GM13977 (cell line): ENCODE measurements around the gene CAMK2A.

Experiments used
- DNase-seq: peaks from one replicate; pipeline ENCODE4 v3.0.0; 2012; ENCODE audit warnings: low spot score
- in situ Hi-C: fragments of 300-500 bp; cut with MboI; formaldehyde crosslinking; loops from one replicate; pipeline ENCODE4 v1.12.0; 2022; ENCODE audit warnings: low sequenced_read_pairs, low pct_unique_long_range_greater_than_20kb, mixed read lengths, inconsistent platforms; ENCODE audit not compliant: unreplicated experiment
- TF ChIP-seq, protein P1 (sequence below): IDR thresholded peaks from 2 replicates; pipeline ENCODE4 v1.5.1; 2012; ENCODE audit warnings: mild to moderate bottlenecking, control low read depth; ENCODE audit not compliant: insufficient read depth; ENCODE audit errors: extremely low read depth, missing control alignments

Gene CAMK2A

DNA sequence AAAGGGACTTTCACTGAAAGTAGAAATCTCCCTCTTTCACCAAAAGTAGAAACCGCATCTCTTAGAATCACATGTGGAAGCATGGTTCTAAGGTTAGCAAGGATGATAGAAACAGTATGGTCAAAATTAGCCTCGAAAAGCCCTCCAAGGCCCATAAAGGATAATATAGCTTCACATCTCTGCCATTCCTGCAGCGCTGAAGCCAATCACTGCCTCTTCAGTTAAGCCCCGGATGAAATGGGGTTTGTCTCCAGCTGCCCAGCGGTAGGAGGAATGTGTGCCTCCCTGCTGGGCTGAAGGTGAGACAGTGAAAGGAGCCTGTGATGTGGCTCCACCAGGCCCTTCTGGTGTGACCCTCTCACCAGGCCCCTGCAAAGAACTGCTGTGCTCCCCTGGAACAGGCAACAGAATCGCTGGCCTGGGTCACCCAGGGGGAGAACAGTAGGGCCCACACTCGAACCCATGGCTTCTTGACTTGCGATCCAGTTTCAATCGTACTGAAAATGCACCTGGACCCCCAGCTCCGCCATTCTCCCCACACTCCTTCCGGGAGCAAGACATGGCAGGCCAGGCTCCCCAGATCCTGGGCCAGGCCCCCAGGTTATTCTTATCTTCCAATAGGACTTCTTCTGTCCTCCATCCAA, 47.2 kb downstream of the CAMK2A start:
- DNase-seq: no peak
- in situ Hi-C loops: no loop called here
- TF ChIP-seq, protein P1, sequence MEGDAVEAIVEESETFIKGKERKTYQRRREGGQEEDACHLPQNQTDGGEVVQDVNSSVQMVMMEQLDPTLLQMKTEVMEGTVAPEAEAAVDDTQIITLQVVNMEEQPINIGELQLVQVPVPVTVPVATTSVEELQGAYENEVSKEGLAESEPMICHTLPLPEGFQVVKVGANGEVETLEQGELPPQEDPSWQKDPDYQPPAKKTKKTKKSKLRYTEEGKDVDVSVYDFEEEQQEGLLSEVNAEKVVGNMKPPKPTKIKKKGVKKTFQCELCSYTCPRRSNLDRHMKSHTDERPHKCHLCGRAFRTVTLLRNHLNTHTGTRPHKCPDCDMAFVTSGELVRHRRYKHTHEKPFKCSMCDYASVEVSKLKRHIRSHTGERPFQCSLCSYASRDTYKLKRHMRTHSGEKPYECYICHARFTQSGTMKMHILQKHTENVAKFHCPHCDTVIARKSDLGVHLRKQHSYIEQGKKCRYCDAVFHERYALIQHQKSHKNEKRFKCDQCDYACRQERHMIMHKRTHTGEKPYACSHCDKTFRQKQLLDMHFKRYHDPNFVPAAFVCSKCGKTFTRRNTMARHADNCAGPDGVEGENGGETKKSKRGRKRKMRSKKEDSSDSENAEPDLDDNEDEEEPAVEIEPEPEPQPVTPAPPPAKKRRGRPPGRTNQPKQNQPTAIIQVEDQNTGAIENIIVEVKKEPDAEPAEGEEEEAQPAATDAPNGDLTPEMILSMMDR: no peak

DNA sequence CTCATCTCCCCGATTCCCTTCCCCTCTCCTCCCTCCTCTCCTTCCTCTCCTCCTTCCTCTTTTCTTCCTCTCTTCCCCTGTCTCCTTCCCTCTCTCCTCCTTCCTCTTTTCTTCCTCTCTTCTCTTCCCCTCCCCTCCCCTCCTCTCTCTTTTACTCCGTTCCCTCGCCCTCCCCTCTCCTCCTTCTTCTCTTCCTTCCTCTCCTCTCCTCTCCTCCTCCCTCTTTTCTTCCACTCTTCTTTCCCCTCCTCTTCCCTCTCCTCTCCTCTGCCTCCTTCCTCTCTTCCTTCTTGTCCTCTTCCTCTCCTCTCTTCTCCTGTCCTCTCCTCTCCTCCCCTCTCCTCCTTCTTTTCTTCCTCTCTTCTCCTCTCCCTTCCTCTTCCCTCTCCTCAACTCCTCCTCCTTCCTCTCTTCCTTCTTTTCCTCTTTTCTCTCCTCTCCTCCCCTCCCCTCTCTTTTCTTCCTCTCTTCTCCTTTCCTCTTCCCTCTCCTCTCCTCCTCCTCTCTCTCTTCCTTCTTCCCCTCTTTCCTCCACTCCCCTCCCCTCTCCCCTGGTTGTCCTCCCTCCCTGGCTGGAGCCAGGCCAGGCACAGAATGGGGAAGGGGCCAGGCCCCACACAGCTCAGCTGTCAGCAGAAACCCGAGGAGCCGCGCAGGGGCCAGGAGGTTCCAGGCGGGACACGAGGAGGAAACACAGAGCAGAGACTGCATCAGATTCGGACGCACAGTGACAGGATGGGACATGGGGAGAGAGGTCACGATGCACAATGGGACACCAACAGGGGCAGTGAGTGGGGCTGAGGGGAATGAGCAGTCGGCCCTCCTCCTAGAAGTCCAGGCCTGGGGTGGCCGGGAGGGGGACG, 48.0 kb downstream of the CAMK2A start:
- in situ Hi-C loops: no loop called here
- TF ChIP-seq, protein P1: no peak

DNA sequence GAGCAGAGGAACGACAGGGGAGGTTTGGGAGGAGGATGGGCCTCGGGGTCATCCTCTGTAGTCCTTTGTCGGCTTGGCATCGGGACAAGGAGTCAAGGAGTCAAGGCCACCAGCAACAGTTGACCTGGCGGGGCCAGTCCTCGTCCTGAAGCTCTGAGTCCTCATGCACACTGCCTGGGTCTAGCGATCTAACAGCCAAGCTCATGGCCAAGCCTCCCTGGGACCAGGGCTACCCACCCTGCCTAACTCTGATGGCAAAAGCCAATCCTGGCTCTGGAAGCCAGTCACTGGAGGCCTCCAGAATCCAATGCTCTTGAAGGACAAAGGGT, 49.8 kb downstream of the CAMK2A start:
- TF ChIP-seq, protein P1: no peak
- DNase-seq: no peak
- in situ Hi-C loops: no loop called here

More for the DNA sequence above, 48.0 kb downstream of the CAMK2A start:
- DNase-seq: no peak

DNA sequence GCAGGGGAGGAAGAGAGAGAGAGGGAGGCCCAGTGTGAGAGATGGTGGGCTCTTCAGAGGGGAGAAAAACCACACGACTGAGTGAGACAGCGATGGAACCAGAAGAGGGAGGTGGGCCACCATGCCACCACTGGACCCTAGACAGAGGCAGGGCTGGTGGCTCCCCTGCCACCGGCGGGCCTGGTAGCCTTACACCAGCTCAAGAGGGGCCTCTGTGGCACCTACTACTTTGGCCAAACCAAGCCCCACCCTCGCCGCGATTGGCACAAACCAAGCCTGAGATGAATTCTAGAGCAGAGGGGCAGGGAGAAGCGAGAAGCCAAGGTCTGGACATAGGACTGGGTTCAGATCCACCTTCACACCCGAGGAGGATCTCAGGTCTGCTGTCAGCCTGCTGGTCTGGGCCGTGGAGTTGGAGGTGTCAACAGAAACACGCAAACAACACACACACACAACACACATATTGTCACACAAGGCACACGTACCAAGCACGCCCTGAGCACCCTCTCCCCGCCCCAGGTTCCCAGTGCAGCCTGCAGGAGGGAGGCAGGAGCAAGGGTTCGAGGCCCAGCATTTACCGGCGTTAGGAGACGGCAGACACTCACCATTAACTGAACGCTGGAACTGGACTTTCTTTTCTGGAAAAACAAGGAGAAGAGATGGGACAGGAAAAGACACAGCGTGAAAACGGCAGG, 50.3 kb downstream of the CAMK2A start:
- in situ Hi-C loops: no loop called here
- DNase-seq: no peak
- TF ChIP-seq, protein P1: no peak

DNA sequence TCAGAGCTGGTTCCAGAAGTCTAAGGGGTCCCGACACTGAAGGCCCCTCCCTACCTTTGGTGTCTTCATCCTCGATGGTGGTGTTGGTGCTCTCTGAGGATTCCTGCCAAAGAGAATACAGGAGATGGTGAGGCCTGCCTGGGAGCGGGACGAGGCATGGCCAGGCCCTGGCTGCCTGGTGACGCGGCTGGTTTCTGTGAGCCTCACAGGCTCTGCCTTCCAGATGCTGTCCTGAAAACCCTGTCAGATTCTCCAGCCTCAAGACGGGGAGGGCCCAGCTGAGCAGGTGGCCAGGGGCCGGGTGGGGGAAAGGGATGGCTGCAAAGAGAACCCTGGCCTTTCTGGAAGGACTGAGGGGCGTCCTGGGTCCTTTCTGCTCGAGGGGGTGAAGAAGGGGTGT, 50.9 kb downstream of the CAMK2A start:
- in situ Hi-C loops: no loop called here
- no peak for DNase-seq
- TF ChIP-seq, protein P1: no peak

DNA sequence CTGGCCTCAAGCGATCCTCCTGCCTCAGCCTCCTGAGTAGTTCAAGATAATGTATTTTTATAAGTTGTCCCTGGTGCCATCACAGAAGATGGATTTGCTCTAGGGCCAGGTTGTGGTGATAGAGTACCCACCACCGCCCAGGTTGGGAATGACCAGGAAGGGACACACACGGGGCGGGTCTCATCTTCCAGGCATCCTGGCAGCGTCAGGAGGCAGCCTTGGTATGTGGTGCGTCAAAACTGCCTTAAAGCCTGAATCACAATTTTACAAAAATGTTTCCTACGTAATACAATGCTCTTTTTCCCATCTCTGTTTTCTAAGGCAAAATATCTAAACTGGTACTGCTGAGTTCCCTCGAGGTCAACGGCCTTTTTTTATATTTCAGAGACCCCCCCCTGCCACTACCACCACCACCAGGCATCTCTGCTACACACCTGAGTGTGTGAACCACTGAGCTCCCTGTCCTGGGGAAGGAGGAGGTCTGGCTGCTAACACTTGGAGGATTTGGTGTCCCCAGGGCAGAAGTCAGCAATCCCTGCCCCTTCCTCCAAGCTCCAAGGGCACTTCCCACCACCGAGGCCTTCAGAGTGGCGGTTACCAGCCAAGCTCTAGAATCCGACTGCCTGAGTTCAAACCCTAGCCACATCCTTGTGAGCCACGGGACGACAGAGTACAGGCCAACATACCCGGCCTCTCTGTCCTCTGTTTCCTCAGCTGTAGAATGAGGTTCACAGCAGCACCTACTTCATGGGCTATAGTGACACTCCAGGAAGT, 52.4 kb downstream of the CAMK2A start:
- no peak for DNase-seq
- in situ Hi-C loops: no loop called here
- TF ChIP-seq, protein P1: no peak
